ENCODE measurements around the gene ZNF618. TPM values are rescaled to one million over a fixed set of nuclear protein-coding genes. Genes with fewer than 3 reads are reported as not detected.
"Not testable (repeated sequence)": the region's sequence is repeated elsewhere in the genome, so short reads cannot be mapped to it uniquely, and the experiment has no call there.

Gene ZNF618
- total and polyA plus RNA-seq, 2 experiments from 2014 or later: 2.3 to 5.1 TPM

DNA sequence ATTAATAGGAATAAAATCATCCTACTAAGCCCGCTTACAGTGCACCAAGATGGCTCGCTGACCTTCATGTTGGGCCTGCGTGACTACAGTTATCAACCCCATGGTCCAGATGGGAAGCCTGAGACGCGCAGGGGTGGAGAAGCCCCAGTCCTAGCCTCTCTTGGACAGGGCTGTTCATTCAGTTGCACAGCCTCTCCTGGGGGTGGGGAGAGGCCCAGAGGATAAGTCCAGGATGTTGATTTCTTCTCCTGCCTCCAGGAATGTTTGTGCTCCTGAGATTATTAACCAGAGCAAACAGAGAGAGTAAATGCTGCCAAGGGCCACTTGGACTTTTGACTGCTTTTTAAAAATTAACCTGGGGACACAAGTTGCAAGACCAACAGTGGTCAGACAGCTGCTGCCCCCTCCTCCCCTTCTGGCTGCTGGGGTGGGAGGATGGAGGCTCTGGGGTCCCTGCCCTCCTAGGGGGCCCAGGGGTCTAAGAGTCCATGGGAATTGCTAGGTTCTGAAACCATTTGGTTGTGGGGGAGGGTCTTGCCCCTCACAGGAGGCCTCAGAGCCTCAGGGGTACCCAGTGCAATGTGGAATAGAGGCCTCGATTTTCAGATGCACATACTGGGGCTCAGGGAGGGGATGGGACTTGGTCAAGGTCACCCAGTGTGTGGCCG lies 204.8 kb downstream of the ZNF618 start:
- Histone ChIP-seq H3K9me3 (ENCODE audit: low read depth) (no peaks in the 10 kb centered on the region), H3K9ac (no peak overlapping the region), H3K36me3 (ENCODE audit: low read depth) (no peaks in the 10 kb centered on the region), H3K27me3 (replicated peaks; ENCODE audit: insufficient read depth) (peaks cover 13% of the 10 kb centered on the region), H3K9me2 (ENCODE audit: insufficient read depth) (no peaks in the 10 kb centered on the region), H2AFZ (no peak overlapping the region), H3K4me3 (no peak overlapping the region), H4K20me1 (ENCODE audit: insufficient read depth) (no peaks in the 10 kb centered on the region), H3F3A (ENCODE audit: insufficient read depth) (peaks cover 4% of the 10 kb centered on the region; the same call in 1 of the 2 replicates), H3K4me2 (ENCODE audit: unreplicated experiment) (no peak overlapping the region), H3K79me2 (ENCODE audit: insufficient read depth) (no peaks in the 10 kb centered on the region), H3K4me1 (ENCODE audit: insufficient read depth) (no peaks in the 10 kb centered on the region), H3K27ac (no peak overlapping the region)
- in situ Hi-C loops (cut with MboI): no loop called here
- 79 to 80% methylated on average over 7 of the region's 7 CpGs for WGBS, 2 experiments (ENCODE audit: low coverage in 1 of 2, low lambda C conversion rate in 2 of 2, missing lambda C conversion rate in 2 of 2)
- no peak for DNase-seq
- no peak for TF ChIP-seq EZH2phosphoT487 (IDR thresholded peaks at IDR 0.05; ENCODE audit: insufficient read depth, low read depth)
- no peak for TF ChIP-seq EZH2 (IDR thresholded peaks at IDR 0.05; ENCODE audit: insufficient read depth, poor library complexity, severe bottlenecking)

GRCh38 chr9:114081441-114082016 lies 205.4 kb downstream of the ZNF618 start:
- Histone ChIP-seq H3K27me3 (replicated peaks; ENCODE audit: insufficient read depth) (peaks cover 13% of the 10 kb centered on the region), H3K4me1 (ENCODE audit: insufficient read depth) (no peaks in the 10 kb centered on the region), H3K4me2 (ENCODE audit: unreplicated experiment) (no peak overlapping the region), H3K9ac (no peak overlapping the region), H3K79me2 (ENCODE audit: insufficient read depth) (no peaks in the 10 kb centered on the region), H3K9me2 (ENCODE audit: insufficient read depth) (no peaks in the 10 kb centered on the region), H2AFZ (no peak overlapping the region), H3K27ac (no peak overlapping the region), H3K36me3 (ENCODE audit: low read depth) (no peaks in the 10 kb centered on the region), H3K9me3 (ENCODE audit: low read depth) (no peaks in the 10 kb centered on the region), H3F3A (ENCODE audit: insufficient read depth) (peaks cover 4% of the 10 kb centered on the region; the same call in 1 of the 2 replicates), H3K4me3 (no peak overlapping the region), H4K20me1 (ENCODE audit: insufficient read depth) (no peaks in the 10 kb centered on the region)
- DNase-seq: no peak
- WGBS, 2 experiments (ENCODE audit: low coverage in 1 of 2, low lambda C conversion rate in 2 of 2, missing lambda C conversion rate in 2 of 2): 56 to 61% methylated on average over 6 of the region's 6 CpGs
- no peak for TF ChIP-seq EZH2 (IDR thresholded peaks at IDR 0.05; ENCODE audit: insufficient read depth, poor library complexity, severe bottlenecking)
- TF ChIP-seq EZH2phosphoT487 (IDR thresholded peaks at IDR 0.05; ENCODE audit: insufficient read depth, low read depth): no peak
- in situ Hi-C loops (cut with MboI): no loop called here

GRCh38 chr9:114082017-114082762 lies 206.1 kb downstream of the ZNF618 start:
- Histone ChIP-seq H3F3A (ENCODE audit: insufficient read depth) (peaks cover 4% of the 10 kb centered on the region; the same call in 1 of the 2 replicates), H4K20me1 (ENCODE audit: insufficient read depth) (no peaks in the 10 kb centered on the region), H3K9ac (no peak overlapping the region), H3K4me3 (no peak overlapping the region), H3K4me1 (ENCODE audit: insufficient read depth) (no peaks in the 10 kb centered on the region), H3K27ac (no peak overlapping the region), H3K27me3 (replicated peaks; ENCODE audit: insufficient read depth) (peaks cover 12% of the 10 kb centered on the region), H3K9me3 (ENCODE audit: low read depth) (no peaks in the 10 kb centered on the region), H3K9me2 (ENCODE audit: insufficient read depth) (no peaks in the 10 kb centered on the region), H3K36me3 (ENCODE audit: low read depth) (no peaks in the 10 kb centered on the region), H3K4me2 (ENCODE audit: unreplicated experiment) (peak overlapping the region; percentile 16), H2AFZ (peak overlapping the region; percentile 32; the same call in 1 of the 2 replicates), H3K79me2 (ENCODE audit: insufficient read depth) (no peaks in the 10 kb centered on the region)
- TF ChIP-seq EZH2phosphoT487 (IDR thresholded peaks at IDR 0.05; ENCODE audit: insufficient read depth, low read depth) (no peak), EZH2 (IDR thresholded peaks at IDR 0.05; ENCODE audit: insufficient read depth, poor library complexity, severe bottlenecking) (no peak)
- WGBS, 2 experiments (ENCODE audit: low coverage in 1 of 2, low lambda C conversion rate in 2 of 2, missing lambda C conversion rate in 2 of 2): 46 to 48% methylated on average over 10 of the region's 10 CpGs
- peak; percentile 89 for DNase-seq
- in situ Hi-C loops (cut with MboI): no loop called here

- H3K9me2 ChIP-seq (ENCODE audit: insufficient read depth); in situ Hi-C loops (cut with MboI); H3K27ac ChIP-seq; H3K27me3 ChIP-seq (replicated peaks; ENCODE audit: insufficient read depth); H3K79me2 ChIP-seq (ENCODE audit: insufficient read depth); H3F3A ChIP-seq (ENCODE audit: insufficient read depth); H3K9me3 ChIP-seq (ENCODE audit: low read depth); H3K4me1 ChIP-seq (ENCODE audit: insufficient read depth); H3K36me3 ChIP-seq (ENCODE audit: low read depth); DNase-seq; H3K9ac ChIP-seq; H3K4me3 ChIP-seq; H4K20me1 ChIP-seq (ENCODE audit: insufficient read depth): not testable (repeated sequence)
- 32 to 33% methylated on average over 13 of the region's 13 CpGs for WGBS, 2 experiments (ENCODE audit: low coverage in 1 of 2, low lambda C conversion rate in 2 of 2, missing lambda C conversion rate in 2 of 2)
- Histone ChIP-seq H2AFZ (peak overlapping the region; percentile 32; the same call in 1 of the 2 replicates), H3K4me2 (ENCODE audit: unreplicated experiment) (peak overlapping the region; percentile 16)
Measured at GRCh38 chr9:114082763-114083412, 206.8 kb downstream of the ZNF618 start.
